Effector CD8-positive, alpha-beta T cell (primary cell): Measurements from ENCODE around the gene VPS13D.
"Not testable (repeated sequence)": the region's sequence is repeated elsewhere in the genome, so short reads cannot be mapped to it uniquely, and the experiment has no call there.

Source experiments
- DNase-seq: peaks from one replicate; lab custom pipeline; 2025; lab: John Stamatoyannopoulos, UW

VPS13D gene

GRCh38 chr1:12469493-12469892, 239.7 kb downstream of the VPS13D start:
- DNase-seq: no peak

GRCh38 chr1:12469990-12470389, 240.2 kb downstream of the VPS13D start:
- DNase-seq: no peak

GRCh38 chr1:12470916-12471315, 241.1 kb downstream of the VPS13D start:
- DNase-seq: not testable (repeated sequence)

- no peak for DNase-seq
These were observed 242.4 kb downstream of the VPS13D start for GRCh38 chr1:12472156-12472797.

- DNase-seq: no peak
These were observed 243.1 kb downstream of the VPS13D start for GRCh38 chr1:12472798-12473551.

GRCh38 chr1:12473596-12474362, 243.9 kb downstream of the VPS13D start:
- DNase-seq: no peak

- no peak for DNase-seq
These were observed 245.3 kb downstream of the VPS13D start for GRCh38 chr1:12475101-12475500.

GRCh38 chr1:12475530-12475934, 245.7 kb downstream of the VPS13D start:
- DNase-seq: no peak

- no peak for DNase-seq
These were observed 246.1 kb downstream of the VPS13D start for GRCh38 chr1:12475947-12476346.

GRCh38 chr1:12477314-12477713, 247.5 kb downstream of the VPS13D start:
- DNase-seq: no peak

GRCh38 chr1:12477936-12478611, 248.2 kb downstream of the VPS13D start:
- no peak for DNase-seq

- no peak for DNase-seq
These were observed 248.8 kb downstream of the VPS13D start for GRCh38 chr1:12478612-12478985.

- DNase-seq: no peak
These were observed 249.5 kb downstream of the VPS13D start for GRCh38 chr1:12479311-12479710.

- no peak for DNase-seq
These were observed 250.2 kb downstream of the VPS13D start for GRCh38 chr1:12480041-12480440.

- no peak for DNase-seq
These were observed 251.0 kb downstream of the VPS13D start for GRCh38 chr1:12480748-12481362.

- no peak for DNase-seq
These were observed 252.1 kb downstream of the VPS13D start for GRCh38 chr1:12481928-12482327.

- DNase-seq: no peak
These were observed 253.2 kb downstream of the VPS13D start for GRCh38 chr1:12482988-12483387.

GRCh38 chr1:12485231-12486058, 255.6 kb downstream of the VPS13D start:
- DNase-seq: no peak

GRCh38 chr1:12486059-12486341, 256.2 kb downstream of the VPS13D start:
- DNase-seq: no peak

GRCh38 chr1:12486401-12487005, 256.7 kb downstream of the VPS13D start:
- DNase-seq: no peak

GRCh38 chr1:12487520-12487919, 257.7 kb downstream of the VPS13D start:
- no peak for DNase-seq
